ENCODE data around the gene GGNBP2.
"Not testable (repeated sequence)": the region's sequence is repeated elsewhere in the genome, so short reads cannot be mapped to it uniquely, and the experiment has no call there.

The GGNBP2 gene

GRCh38 chr17:36602924-36603384, 58.2 kb downstream of the GGNBP2 start:
- peak; percentile 58 for DNase-seq

- not testable (repeated sequence) for DNase-seq
These were observed 60.3 kb downstream of the GGNBP2 start for GRCh38 chr17:36605028-36605427.

- no peak for DNase-seq
These were observed 63.6 kb downstream of the GGNBP2 start for GRCh38 chr17:36608280-36608679.

GRCh38 chr17:36608794-36609497, 64.2 kb downstream of the GGNBP2 start:
- DNase-seq = no peak

GRCh38 chr17:36609498-36609862, 64.8 kb downstream of the GGNBP2 start:
- DNase-seq = no peak

- no peak for DNase-seq
These were observed 65.8 kb downstream of the GGNBP2 start for GRCh38 chr17:36610474-36610873.

- DNase-seq = no peak
These were observed 66.8 kb downstream of the GGNBP2 start for GRCh38 chr17:36611345-36612072.

- no peak for DNase-seq
These were observed 67.6 kb downstream of the GGNBP2 start for GRCh38 chr17:36612323-36612722.

GRCh38 chr17:36613155-36613554, 68.4 kb downstream of the GGNBP2 start:
- no peak for DNase-seq

GRCh38 chr17:36614081-36614480, 69.4 kb downstream of the GGNBP2 start:
- DNase-seq = no peak

GRCh38 chr17:36614933-36615332, 70.2 kb downstream of the GGNBP2 start:
- no peak for DNase-seq

- no peak for DNase-seq
These were observed 71.6 kb downstream of the GGNBP2 start for GRCh38 chr17:36616061-36617029.

- no peak for DNase-seq
These were observed 73.1 kb downstream of the GGNBP2 start for GRCh38 chr17:36617773-36618172.

GRCh38 chr17:36623281-36623680, 78.6 kb downstream of the GGNBP2 start:
- no peak for DNase-seq

GRCh38 chr17:36625188-36625587, 80.5 kb downstream of the GGNBP2 start:
- DNase-seq = no peak

GRCh38 chr17:36627101-36627500, 82.4 kb downstream of the GGNBP2 start:
- DNase-seq = no peak

- no peak for DNase-seq
These were observed 83.9 kb downstream of the GGNBP2 start for GRCh38 chr17:36628576-36628975.

GRCh38 chr17:36629252-36629847, 84.6 kb downstream of the GGNBP2 start:
- DNase-seq = peak; percentile 41

- DNase-seq = no peak
These were observed 85.3 kb downstream of the GGNBP2 start for GRCh38 chr17:36629970-36630502.

GRCh38 chr17:36631022-36631421, 86.3 kb downstream of the GGNBP2 start:
- DNase-seq = no peak

- DNase-seq = no peak
These were observed 88.4 kb downstream of the GGNBP2 start for GRCh38 chr17:36632916-36633771.

Data from NK-92 treated with Interleukin-12 subunit alpha and Interleukin-12 subunit beta, amount 100 ng/mL, for 24 hours (cell line).